ENCODE measurements around the gene DLGAP1.

GRCh38 chr18:3875961-3876360 lies 579.1 kb downstream of the DLGAP1 start:
- TF ChIP-seq ZBTB33 (IDR thresholded peaks at IDR 0.05; ENCODE audit: extremely low read depth, insufficient replicate concordance, low read length), result no peak
- TF ChIP-seq ZNF274 (IDR thresholded peaks at IDR 0.05; ENCODE audit: low read depth, low read length), result no peak

Data from HCT116 (cell line).